ENCODE measurements around the gene PAX7.
A peak's percentile ranks its signal among the peaks of the same experiment; 100 is the strongest.

- TF ChIP-seq CTCF (IDR thresholded peaks at IDR 0.05) (peak; percentile 80 to 98 (median 90)), POLR2A (IDR thresholded peaks at IDR 0.05) (no peak)
Measured at GRCh38 chr1:18597160-18598042, 33.2 kb upstream of the PAX7 start.

Data from heart left ventricle (tissue), 13 donors.